Sciatic nerve (tissue), 2 donors: ENCODE results near the gene MS4A8. TPM values are rescaled to one million over a fixed set of nuclear protein-coding genes. Genes with fewer than 3 reads are reported as not detected.
A peak's percentile ranks its signal among the peaks of the same experiment; 100 is the strongest.
"Not testable (repeated sequence)": the region's sequence is repeated elsewhere in the genome, so short reads cannot be mapped to it uniquely, and the experiment has no call there.

Source experiments
- ATAC-seq: fragments of 200-7000 bp; cut with Tn5 transposase; one replicate; pipeline ENCODE4 v1.9.1; 2020; ENCODE audit warnings: mild to moderate bottlenecking, moderate library complexity
- DNase-seq: peaks from one replicate; pipeline ENCODE4 v3.0.0-alpha.2; 2020; ENCODE audit warnings: low spot score
- intact Hi-C: fragments of 100-400 bp; cut with DNase I; formaldehyde crosslinking; loops from one replicate; pipeline ENCODE4 v1.14.2; 2022
- total RNA-seq: library from RNA; stranded (reverse); fragmentation: NEBNext Ultra II Directional; extraction: Animal tissue kit (Norgen Biotek cat#: 25700); gene quantifications from one replicate; pipeline ENCODE4 v1.2.1, GENCODE V29; 2021
- donor health status: DM: no; HTN: no; CAD: no.
- donor health status: DM: no; HTN: no; CAD: no.

The MS4A8 gene
- total RNA-seq = not detected

GRCh38 chr11:60699284-60699691 lies at the start of gene MS4A8:
TSS of gene MS4A8 (plus strand) at chr11:60699612. CDS start at chr11:60700861, 1,249 bp downstream.
- DNase-seq = no peak
- intact Hi-C loops = no loop called here
- no peak for ATAC-seq

- no peak for ATAC-seq
- intact Hi-C loops = no loop called here
- no peak for DNase-seq
Measured at GRCh38 chr11:60657888-60658287, 41.5 kb upstream of the MS4A8 start.

- no peak for DNase-seq
- intact Hi-C loops = no loop called here
- peak; percentile 34 for ATAC-seq
Measured at GRCh38 chr11:60658409-60658808, 41.0 kb upstream of the MS4A8 start.

GRCh38 chr11:60672255-60672654 lies 27.2 kb upstream of the MS4A8 start:
- ATAC-seq = no peak
- intact Hi-C loops = no loop called here
- no peak for DNase-seq

- intact Hi-C loops = loop anchor here (5.0 kb wide), 1 partner anchor 566 kb away; no protein-coding TSS in a partner anchor
- ATAC-seq, DNase-seq: not testable (repeated sequence)
Measured at GRCh38 chr11:60678231-60678630, 21.2 kb upstream of the MS4A8 start.

GRCh38 chr11:60679879-60680278 lies 19.5 kb upstream of the MS4A8 start:
- intact Hi-C loops = loop anchor here (5.0 kb wide), 1 partner anchor 568 kb away; no protein-coding TSS in a partner anchor
- ATAC-seq (no peak), DNase-seq (no peak)

- ATAC-seq = no peak
- DNase-seq = no peak
- intact Hi-C loops = no loop called here
Measured at GRCh38 chr11:60680455-60681119, 18.8 kb upstream of the MS4A8 start.

GRCh38 chr11:60684541-60684848 lies 14.9 kb upstream of the MS4A8 start:
- intact Hi-C loops, ATAC-seq, DNase-seq: not testable (repeated sequence)

- intact Hi-C loops = no loop called here
- no peak for DNase-seq
- no peak for ATAC-seq
Measured at GRCh38 chr11:60691661-60692060, 7.8 kb upstream of the MS4A8 start.

- ATAC-seq (no peak), DNase-seq (no peak)
- intact Hi-C loops = loop anchor here (5.0 kb wide), 1 partner anchor 1487 kb away; no protein-coding TSS in a partner anchor
Measured at GRCh38 chr11:60699936-60700335, 524 bp downstream of the MS4A8 start.

- ATAC-seq (no peak), DNase-seq (no peak)
Measured at GRCh38 chr11:60700689-60701468, 1.5 kb downstream of the MS4A8 start.

GRCh38 chr11:60701469-60701818 lies 2.0 kb downstream of the MS4A8 start:
- ATAC-seq = no peak
- no peak for DNase-seq
- intact Hi-C loops = loop anchor here (5.0 kb wide), 1 partner anchor 1486 kb away; no protein-coding TSS in a partner anchor

More at GRCh38 chr11:60700689-60701468, 1.5 kb downstream of the MS4A8 start:
- intact Hi-C loops = loop anchor here (5.0 kb wide), 1 partner anchor 1486 kb away; no protein-coding TSS in a partner anchor

GRCh38 chr11:60703374-60703773 lies 4.0 kb downstream of the MS4A8 start:
- DNase-seq (no peak), ATAC-seq (no peak)
- intact Hi-C loops = loop anchor here (5.0 kb wide), 1 partner anchor 1484 kb away; no protein-coding TSS in a partner anchor

- intact Hi-C loops = no loop called here
- DNase-seq = no peak
- ATAC-seq = no peak
Measured at GRCh38 chr11:60705895-60706294, 6.5 kb downstream of the MS4A8 start.

GRCh38 chr11:60706931-60707330 lies 7.5 kb downstream of the MS4A8 start:
- ATAC-seq (no peak), DNase-seq (no peak)
- intact Hi-C loops = no loop called here

GRCh38 chr11:60710482-60710881 lies 11.1 kb downstream of the MS4A8 start:
- no peak for DNase-seq
- ATAC-seq = no peak
- intact Hi-C loops = no loop called here

GRCh38 chr11:60711276-60711675 lies 11.9 kb downstream of the MS4A8 start:
- intact Hi-C loops = no loop called here
- ATAC-seq (no peak), DNase-seq (no peak)

GRCh38 chr11:60713423-60713822 lies 14.0 kb downstream of the MS4A8 start:
- intact Hi-C loops, DNase-seq, ATAC-seq: not testable (repeated sequence)

- ATAC-seq (no peak), DNase-seq (no peak)
- intact Hi-C loops = no loop called here
Measured at GRCh38 chr11:60717956-60718355, 18.5 kb downstream of the MS4A8 start.
